SJSA1 (cell line): ENCODE results near the gene PAXX. TPM values are rescaled to one million over a fixed set of nuclear protein-coding genes. Genes with fewer than 3 reads are reported as not detected.
A peak's percentile ranks its signal among the peaks of the same experiment; 100 is the strongest.

Experiments used
- DNase-seq, 2 experiments: peaks; one replicate each; pipeline ENCODE4 v3.0.0-alpha.2; 2015 to 2020; ENCODE audit warnings: low spot score in 2 of 2, low read depth in 1 of 2
- H3K27ac ChIP-seq: fragments of 250-450 bp; sonication (Bioruptor Pico); 2 replicates; pipeline ENCODE4 v1.5.1; 2020; ENCODE audit warnings: mild to moderate bottlenecking, moderate library complexity
- H3K27me3 ChIP-seq: fragments of 250-450 bp; sonication (Bioruptor Pico); replicated peaks from 2 replicates; pipeline ENCODE4 v1.5.1; 2020; ENCODE audit warnings: mild to moderate bottlenecking, moderate library complexity
- H3K36me3 ChIP-seq: fragments of 250-450 bp; sonication (Bioruptor Pico); 2 replicates; pipeline ENCODE4 v1.5.1; 2020; ENCODE audit warnings: mild to moderate bottlenecking
- H3K4me1 ChIP-seq: fragments of 250-450 bp; sonication (Bioruptor Pico); replicated peaks from 2 replicates; pipeline ENCODE4 v1.6.1; 2021; ENCODE audit warnings: mild to moderate bottlenecking
- H3K4me3 ChIP-seq: fragments of 250-450 bp; sonication (Bioruptor Pico); 2 replicates; pipeline ENCODE4 v1.5.1; 2020; ENCODE audit warnings: mild to moderate bottlenecking
- H3K9me3 ChIP-seq: fragments of 250-450 bp; sonication (Bioruptor Pico); replicated peaks from 2 replicates; pipeline ENCODE4 v1.5.1; 2020; ENCODE audit warnings: mild to moderate bottlenecking
- total RNA-seq: library from RNA; depleted of rRNA; stranded (reverse); fragments of >200 nt; shearing (Covaris generic); gene quantifications from 2 replicates; pipeline ENCODE4 v1.2.3, GENCODE V29; 2014

PAXX gene
- total RNA-seq, 1 experiment from 2014 or later = 15.1 TPM

GRCh38 chr9:137021979-137022661 is 29.9 kb downstream of the PAXX start:
- Histone ChIP-seq H3K27me3 (0 out of 2 replicates have a peak, but pooled peaks cover under 1% of the 10 kb centered on the region), H3K4me1 (no peaks in the 10 kb centered on the region), H3K9me3 (no peaks in the 10 kb centered on the region), H3K4me3 (no peak overlapping the region), H3K27ac (no peak overlapping the region), H3K36me3 (no peaks in the 10 kb centered on the region)
- DNase-seq = peak in 1 of 2 experiments; percentile 63

GRCh38 chr9:137022662-137023008 is 30.4 kb downstream of the PAXX start:
- Histone ChIP-seq H3K9me3 (no peaks in the 10 kb centered on the region), H3K27me3 (0 out of 2 replicates have a peak, but pooled peaks cover 2% of the 10 kb centered on the region), H3K36me3 (no peaks in the 10 kb centered on the region), H3K4me3 (no peak overlapping the region), H3K27ac (no peak overlapping the region), H3K4me1 (peaks cover 4% of the 10 kb centered on the region; the same call in 1 of the 2 replicates)
- DNase-seq = no peak

- H3K36me3 ChIP-seq = no peaks in the 10 kb centered on the region
- no peak for DNase-seq
- 0 out of 2 replicates have a peak, but pooled peaks cover 2% of the 10 kb centered on the region for H3K27me3 ChIP-seq
- no peaks in the 10 kb centered on the region for H3K9me3 ChIP-seq
- no peak overlapping the region for H3K4me3 ChIP-seq
- H3K4me1 ChIP-seq = peaks cover 4% of the 10 kb centered on the region; the same call in 1 of the 2 replicates
- no peak overlapping the region for H3K27ac ChIP-seq
These were observed 30.9 kb downstream of the PAXX start for GRCh38 chr9:137023157-137023556.

- Histone ChIP-seq H3K9me3 (no peaks in the 10 kb centered on the region), H3K4me1 (peaks cover 8% of the 10 kb centered on the region), H3K36me3 (no peaks in the 10 kb centered on the region), H3K27ac (no peak overlapping the region), H3K27me3 (peaks cover 5% of the 10 kb centered on the region), H3K4me3 (no peak overlapping the region)
- no peak for DNase-seq
These were observed 31.4 kb downstream of the PAXX start for GRCh38 chr9:137023583-137023991.

GRCh38 chr9:137025517-137025966 is 33.3 kb downstream of the PAXX start:
- Histone ChIP-seq H3K36me3 (no peaks in the 10 kb centered on the region), H3K27ac (no peak overlapping the region), H3K9me3 (no peaks in the 10 kb centered on the region), H3K4me3 (no peak overlapping the region), H3K4me1 (peaks cover 14% of the 10 kb centered on the region), H3K27me3 (peaks cover 9% of the 10 kb centered on the region)
- no peak for DNase-seq

- DNase-seq = no peak
- Histone ChIP-seq H3K4me3 (no peak overlapping the region), H3K27ac (no peak overlapping the region), H3K4me1 (peaks cover 14% of the 10 kb centered on the region), H3K36me3 (no peaks in the 10 kb centered on the region), H3K9me3 (no peaks in the 10 kb centered on the region), H3K27me3 (peaks cover 9% of the 10 kb centered on the region)
These were observed 34.2 kb downstream of the PAXX start for GRCh38 chr9:137026384-137026783.

GRCh38 chr9:137026828-137027227 is 34.6 kb downstream of the PAXX start:
- no peak for DNase-seq
- no peaks in the 10 kb centered on the region for H3K36me3 ChIP-seq
- no peak overlapping the region for H3K4me3 ChIP-seq
- peaks cover 14% of the 10 kb centered on the region for H3K4me1 ChIP-seq
- no peaks in the 10 kb centered on the region for H3K9me3 ChIP-seq
- peaks cover 9% of the 10 kb centered on the region for H3K27me3 ChIP-seq
- no peak overlapping the region for H3K27ac ChIP-seq

GRCh38 chr9:137027369-137028262 is 35.4 kb downstream of the PAXX start, which contains the start of gene ABCA2:
TSS of gene ABCA2 (minus strand) at chr9:137028237. CDS start at chr9:137028140, 97 bp downstream.
- no peak for DNase-seq
- H3K27ac ChIP-seq = no peak within 1 kb of the TSS

GRCh38 chr9:137028263-137029057 is 36.2 kb downstream of the PAXX start:
- Histone ChIP-seq H3K9me3 (no peaks in the 10 kb centered on the region), H3K4me1 (peaks cover 14% of the 10 kb centered on the region), H3K36me3 (no peaks in the 10 kb centered on the region), H3K4me3 (0 out of 2 replicates have a peak overlapping the region, but pooled peaks have one; percentile 11), H3K27me3 (peaks cover 9% of the 10 kb centered on the region), H3K27ac (no peak overlapping the region)
- DNase-seq = no peak

More at GRCh38 chr9:137027369-137028262, 35.4 kb downstream of the PAXX start, which contains the start of gene ABCA2:
- Histone ChIP-seq H3K36me3 (no peaks in the 10 kb centered on the region), H3K9me3 (no peaks in the 10 kb centered on the region), H3K4me3 (peak within 1 kb of the TSS; percentile 20), H3K27me3 (peaks cover 9% of the 10 kb centered on the region), H3K4me1 (peaks cover 14% of the 10 kb centered on the region)

GRCh38 chr9:137029058-137029936 is 37.1 kb downstream of the PAXX start:
- Histone ChIP-seq H3K4me1 (peaks cover 14% of the 10 kb centered on the region), H3K27me3 (peaks cover 9% of the 10 kb centered on the region), H3K4me3 (no peak overlapping the region), H3K36me3 (no peaks in the 10 kb centered on the region), H3K27ac (no peak overlapping the region), H3K9me3 (no peaks in the 10 kb centered on the region)
- peak; percentile 66 to 77 for DNase-seq

GRCh38 chr9:137030006-137030405 is 37.8 kb downstream of the PAXX start:
- Histone ChIP-seq H3K27ac (no peak overlapping the region), H3K27me3 (peaks cover 14% of the 10 kb centered on the region), H3K4me3 (no peak overlapping the region), H3K36me3 (no peaks in the 10 kb centered on the region), H3K4me1 (peaks cover 14% of the 10 kb centered on the region), H3K9me3 (no peaks in the 10 kb centered on the region)
- DNase-seq = no peak

GRCh38 chr9:137030538-137031527 is 38.6 kb downstream of the PAXX start:
- H3K27ac ChIP-seq = no peak overlapping the region
- no peaks in the 10 kb centered on the region for H3K9me3 ChIP-seq
- peaks cover 14% of the 10 kb centered on the region for H3K4me1 ChIP-seq

More at GRCh38 chr9:137030538-137031527, 38.6 kb downstream of the PAXX start:
- H3K36me3 ChIP-seq = no peaks in the 10 kb centered on the region
- peaks cover 19% of the 10 kb centered on the region for H3K27me3 ChIP-seq
- no peak for DNase-seq
- no peak overlapping the region for H3K4me3 ChIP-seq
